H1 (cell line): ENCODE measurements around the gene CFB. TPM values are rescaled to one million over a fixed set of nuclear protein-coding genes. Genes with fewer than 3 reads are reported as not detected.
A peak's percentile ranks its signal among the peaks of the same experiment; 100 is the strongest.

Experiments
- ATF3 ChIP-seq: IDR thresholded peaks from 2 replicates; pipeline ENCODE4 v1.6.1; 2011; ENCODE audit warnings: low read depth, mild to moderate bottlenecking, low read length; ENCODE audit not compliant: insufficient read depth
- BRCA1 ChIP-seq: IDR thresholded peaks from 2 replicates; pipeline ENCODE4 v1.6.1; 2012; ENCODE audit warnings: low read depth, low read length, improper control_type of control experiment
- CBX8 ChIP-seq: fragments of 300-800, 300-1000 bp; sonication (generic); IDR thresholded peaks from 2 replicates; pipeline ENCODE4 v1.7.1; 2016; ENCODE audit warnings: low read depth, low read length, borderline replicate concordance
- CTBP2 ChIP-seq: IDR thresholded peaks from 2 replicates; pipeline ENCODE4 v1.7.0; 2011; ENCODE audit warnings: borderline replicate concordance, mild to moderate bottlenecking, moderate library complexity, mixed read lengths, low read length; ENCODE audit not compliant: insufficient read depth, insufficient read length
- E2F6 ChIP-seq: IDR thresholded peaks from 2 replicates; pipeline ENCODE4 v1.6.1; 2012; ENCODE audit warnings: inconsistent platforms
- EGR1 ChIP-seq: IDR thresholded peaks from 2 replicates; pipeline ENCODE4 v1.6.1; 2011; ENCODE audit warnings: low read depth, low read length, borderline replicate concordance
- EP300 ChIP-seq, 2 experiments: IDR thresholded peaks; 1 replicate in 1 of 2; 2 replicates in 1 of 2; pipeline ENCODE4 v1.6.1; 2011 to 2012; ENCODE audit warnings: low read depth in 2 of 2, low read length in 2 of 2, mild to moderate bottlenecking in 2 of 2, borderline replicate concordance in 1 of 2, inconsistent platforms in 1 of 2, moderate library complexity in 1 of 2
- FOSL1 ChIP-seq: IDR thresholded peaks from 2 replicates; pipeline ENCODE4 v1.6.1; 2011; ENCODE audit warnings: mild to moderate bottlenecking, low read depth, low read length, moderate library complexity; ENCODE audit not compliant: insufficient read depth
- HDAC2 ChIP-seq, 2 experiments: fragments of 300-600 bp in 1 of 2; sonication (generic) in 1 of 2; IDR thresholded peaks; 2 replicates each; pipeline ENCODE4 v1.6.1; 2011 to 2012; ENCODE audit warnings: low read depth in 2 of 2, low read length in 2 of 2, mild to moderate bottlenecking in 2 of 2, moderate library complexity in 2 of 2, borderline replicate concordance in 1 of 2, inconsistent platforms in 1 of 2
- HDAC6 ChIP-seq: IDR thresholded peaks from one replicate; pipeline ENCODE4 v1.7.1; 2012; ENCODE audit warnings: low read depth, mild to moderate bottlenecking, inconsistent platforms, low read length, moderate library complexity
- JUND ChIP-seq: IDR thresholded peaks from 2 replicates; pipeline ENCODE4 v1.6.1; 2011; ENCODE audit warnings: mild to moderate bottlenecking, improper control_type of control experiment, low read length
- MAFK ChIP-seq: IDR thresholded peaks from 2 replicates; pipeline ENCODE4 v1.6.1; 2012; ENCODE audit warnings: low read depth, mild to moderate bottlenecking, improper control_type of control experiment, low read length
- MAX ChIP-seq: IDR thresholded peaks from 2 replicates; pipeline ENCODE4 v1.6.1; 2012; ENCODE audit warnings: inconsistent platforms
- NANOG ChIP-seq: IDR thresholded peaks from 2 replicates; pipeline ENCODE4 v1.6.1; 2011; ENCODE audit warnings: low read length, low read depth, mild to moderate bottlenecking, inconsistent platforms; ENCODE audit not compliant: insufficient read depth, poor library complexity, severe bottlenecking
- NRF1 ChIP-seq: IDR thresholded peaks from 2 replicates; pipeline ENCODE4 v1.6.1; 2011; ENCODE audit warnings: mild to moderate bottlenecking, low read depth, low read length, improper control_type of control experiment
- PHF8 ChIP-seq: fragments of 200-600 bp; sonication (generic); conservative IDR thresholded peaks from 2 replicates; pipeline ENCODE4 v1.7.1; 2012; ENCODE audit warnings: low read depth, mild to moderate bottlenecking, inconsistent platforms, low read length, moderate library complexity
- SIX5 ChIP-seq: IDR thresholded peaks from 2 replicates; pipeline ENCODE4 v1.6.1; 2011; ENCODE audit warnings: mild to moderate bottlenecking, low read depth, low read length
- SRF ChIP-seq: IDR thresholded peaks from 2 replicates; pipeline ENCODE4 v1.6.1; 2011; ENCODE audit warnings: mild to moderate bottlenecking, low read depth, low read length, moderate library complexity
- SUZ12 ChIP-seq: fragments of 200-600 bp; sonication (generic); IDR thresholded peaks from 2 replicates; pipeline ENCODE4 v1.6.1; 2012; ENCODE audit warnings: mild to moderate bottlenecking, inconsistent platforms, low read length, moderate library complexity, mixed read lengths
- TBP ChIP-seq: IDR thresholded peaks from 2 replicates; pipeline ENCODE4 v1.6.1; 2011; ENCODE audit warnings: low read depth, low read length, improper control_type of control experiment
- TCF12 ChIP-seq: IDR thresholded peaks from 2 replicates; pipeline ENCODE4 v1.6.1; 2011; ENCODE audit warnings: low read depth, mild to moderate bottlenecking, low read length
- TEAD4 ChIP-seq: IDR thresholded peaks from 2 replicates; pipeline ENCODE4 v1.6.1; 2012; ENCODE audit warnings: low read depth, low read length, inconsistent platforms, mixed read lengths
- polyA plus RNA-seq, 7 experiments: library from polyadenylated mRNA; depleted of rRNA in 3 of 7; stranded (reverse) in 5 of 7; unstranded in 2 of 7; fragments of >200 nt in 5 of 7; fragments of 200-250 nt in 2 of 7; gene quantifications; 1 replicate in 5 of 7; 2 replicates in 1 of 7; 4 replicates in 1 of 7; pipeline versions ENCODE4 v1.2.1 to v1.2.3, GENCODE V29; 2011 to 2013; ENCODE audit warnings: missing spikeins in 2 of 7, mixed read lengths in 2 of 7
- total RNA-seq: library from RNA; stranded (reverse); fragmentation: NEBNext Ultra II Directional; extraction: Animal tissue kit (Norgen Biotek cat#: 25700); gene quantifications from 2 replicates; pipeline ENCODE4 v1.2.1, GENCODE V29; 2021

Gene CFB
- total and polyA plus RNA-seq, 2 of the 8 experiments (the other 6 are each of a cell fraction or from before 2014, with no cell fraction given): 0.09 TPM; not detected in 1

- TF ChIP-seq JUND (no peak), CTBP2 (no peak), E2F6 (no peak), ATF3 (no peak), CBX8 (no peak), TBP (no peak), NRF1 (peak; percentile 44), FOSL1 (no peak), MAFK (no peak), EP300 (IDR thresholded peaks at IDR 0.05; ENCODE audit: borderline replicate concordance in 1 of 2, low read depth in 2 of 2, low read length in 2 of 2) (no peak), TCF12 (0 out of 2 replicates have a peak, but pooled peaks have one; percentile 2), TEAD4 (no peak), SIX5 (no peak), MAX (no peak; the same call in 1 of the 2 replicates), HDAC6 (no peak), SUZ12 (no peak), HDAC2 (IDR thresholded peaks at IDR 0.05; ENCODE audit: borderline replicate concordance in 1 of 2, low read depth in 2 of 2, low read length in 2 of 2) (0 out of 4 replicates have a peak, but pooled peaks of 1 of the 2 experiments have one; percentile 70), PHF8 (no peak), SRF (no peak), EGR1 (peak; percentile 49; the same call in 1 of the 2 replicates), NANOG (no peak), BRCA1 (no peak)
Observed at GRCh38 chr6:31901953-31902643, 43.8 kb upstream of the CFB start, which contains the start of gene ZBTB12 (continued).
